ENCODE data around the gene LINGO3.

Gene LINGO3

DNA sequence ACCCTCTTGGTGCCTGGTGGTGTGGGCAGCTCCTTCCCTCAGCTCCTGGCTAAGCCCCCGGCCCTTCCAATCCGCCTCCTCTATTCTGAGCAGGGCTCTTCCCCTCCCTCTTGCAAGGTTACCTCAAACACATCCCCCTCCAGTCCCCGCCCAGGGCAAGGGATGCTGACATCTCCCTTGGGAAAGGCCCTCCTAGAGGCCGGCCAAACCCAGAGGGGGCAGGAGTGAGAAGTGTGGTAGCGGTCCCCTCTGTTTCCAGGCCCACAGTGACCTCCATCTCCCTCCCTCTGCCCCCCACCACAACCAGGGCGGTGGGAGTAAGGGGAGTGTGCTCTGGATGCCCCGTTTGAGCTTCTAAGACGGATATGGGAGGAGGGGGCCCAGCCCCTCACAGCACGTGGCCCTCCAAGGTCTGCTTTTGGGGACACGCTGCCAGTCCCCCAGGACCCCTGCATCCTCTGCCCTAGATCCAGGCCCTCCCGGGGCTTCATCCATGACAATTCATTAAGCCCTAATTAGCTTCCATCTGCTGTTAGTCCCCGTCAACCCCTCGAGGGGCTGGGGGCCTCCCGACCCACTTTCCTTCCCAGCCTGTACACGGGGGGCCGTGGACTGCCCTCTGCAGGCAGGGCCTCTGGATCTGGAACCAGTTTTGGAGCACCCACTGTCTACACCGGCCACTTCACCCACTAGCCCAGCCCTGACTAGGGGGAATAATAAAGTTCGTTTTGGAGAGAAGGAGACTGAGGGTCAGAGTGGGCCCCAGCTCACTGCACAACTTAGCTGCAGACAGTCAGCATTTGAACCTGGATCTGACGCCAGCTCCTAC is 2.3 kb downstream of the LINGO3 start:
- no peak for DNase-seq (ENCODE audit: low read depth)

DNA sequence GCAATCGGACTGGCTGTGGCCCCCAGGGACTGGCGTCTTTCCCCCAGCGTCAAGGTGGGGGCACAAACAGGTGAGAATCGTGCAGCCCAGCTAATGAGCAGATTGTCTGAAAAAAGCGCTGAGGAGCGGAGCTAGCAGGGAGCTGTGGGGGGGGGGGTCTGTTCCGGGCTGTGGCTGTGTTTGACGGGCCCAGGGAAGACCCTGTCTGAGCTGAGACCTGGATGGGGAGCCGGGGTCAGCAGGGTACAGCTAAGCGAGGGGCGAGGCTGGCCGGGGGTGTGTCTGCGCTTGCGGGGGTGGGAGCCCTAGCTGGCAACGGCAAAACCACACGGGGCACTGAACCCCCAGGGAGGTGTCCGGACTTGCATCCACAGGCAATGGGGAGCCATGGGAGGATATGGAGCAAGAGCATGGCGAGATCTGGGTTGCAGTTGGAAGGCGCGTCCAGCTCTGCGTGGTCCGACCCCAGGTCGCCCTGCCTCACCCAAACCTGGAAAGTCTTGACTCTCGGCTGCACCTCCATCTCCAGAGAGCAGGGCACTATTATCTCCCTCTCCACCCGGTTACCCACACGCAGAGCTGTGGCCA is 4.6 kb downstream of the LINGO3 start:
- no peak for DNase-seq (ENCODE audit: low read depth)

DNA sequence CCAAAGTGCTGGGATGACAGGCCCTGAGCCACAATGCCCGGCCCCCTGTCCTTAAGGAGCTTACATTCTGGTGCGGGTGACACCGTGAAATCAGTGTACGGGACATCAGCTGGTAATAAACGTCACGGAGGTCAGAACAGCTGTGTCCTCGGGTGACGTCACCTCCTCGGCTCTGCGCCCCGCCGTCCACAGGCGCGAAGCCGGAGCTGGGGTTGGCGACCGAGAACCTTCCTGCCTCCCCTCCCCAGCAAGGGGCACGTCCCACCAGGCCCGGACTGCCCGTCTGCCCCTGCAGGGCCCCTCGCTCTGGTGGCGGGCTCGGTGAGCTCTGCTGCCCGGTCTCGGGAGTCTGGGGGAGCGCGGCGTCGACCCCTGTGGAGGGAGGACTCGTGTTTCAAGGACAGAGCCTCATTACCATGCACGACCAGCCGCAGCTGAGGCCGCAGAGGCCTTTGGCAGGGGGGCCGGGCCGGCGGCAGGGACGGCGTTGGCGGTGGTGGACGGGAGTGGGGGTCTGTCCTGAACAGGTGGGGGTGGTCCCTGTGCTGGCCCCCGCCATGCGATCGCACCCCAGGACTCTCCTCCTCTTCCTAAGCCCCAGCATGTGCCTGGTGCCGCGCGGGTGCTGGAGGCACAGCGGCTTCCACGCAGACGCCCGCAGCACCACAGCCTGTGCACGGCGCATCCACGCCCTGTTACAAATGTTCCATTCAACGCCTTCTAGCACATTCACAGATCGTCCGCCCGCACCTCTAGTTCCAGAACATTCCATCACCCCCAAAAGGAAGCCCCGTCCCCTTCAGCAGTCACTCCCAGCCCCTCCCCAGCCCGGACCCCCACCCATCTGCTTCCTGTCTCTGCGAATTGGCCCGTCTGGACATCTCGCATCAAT is 5.4 kb downstream of the LINGO3 start:
- DNase-seq (ENCODE audit: low read depth) = no peak

DNA sequence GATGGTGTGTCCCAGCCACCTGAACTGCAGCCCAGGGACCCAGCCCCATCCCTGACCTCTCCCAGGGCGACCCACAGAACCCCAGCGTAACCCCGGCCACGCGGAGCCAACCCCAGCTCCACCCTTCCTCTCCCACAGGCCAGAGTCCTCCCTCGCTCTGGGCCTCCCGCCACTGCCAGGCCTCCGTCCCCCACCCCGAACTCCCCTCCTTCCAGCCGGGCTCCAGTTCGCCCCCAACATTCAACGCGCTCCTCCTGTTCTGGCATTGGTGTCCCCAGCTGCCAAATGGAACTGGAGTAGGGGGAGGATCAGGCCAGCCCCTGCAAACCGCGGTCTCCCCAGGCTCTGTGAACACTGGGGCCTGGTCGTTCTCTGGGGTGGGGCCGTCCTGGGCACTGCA is 7.4 kb downstream of the LINGO3 start:
- DNase-seq (ENCODE audit: low read depth) = no peak

DNA sequence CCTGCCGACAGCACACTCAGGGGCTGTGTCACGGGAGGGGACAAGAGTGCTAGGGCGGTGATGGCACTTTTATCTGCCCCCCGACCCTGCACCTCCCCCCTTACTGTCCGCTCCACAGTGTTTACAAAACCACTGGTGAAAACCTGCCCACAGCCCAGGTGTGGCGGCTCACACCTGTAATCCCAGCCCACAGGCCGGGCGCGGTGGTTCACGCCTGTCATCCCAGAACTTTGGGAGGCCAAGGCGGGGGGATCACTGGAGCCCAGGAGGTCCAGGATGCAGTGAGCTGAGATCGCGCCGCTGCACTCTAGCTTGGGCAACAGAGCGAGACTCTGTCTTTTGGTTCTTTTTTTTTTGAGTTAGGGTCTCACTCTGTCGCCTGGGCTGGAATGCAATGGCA is 11.8 kb downstream of the LINGO3 start:
- DNase-seq (ENCODE audit: low read depth) = no peak

DNA sequence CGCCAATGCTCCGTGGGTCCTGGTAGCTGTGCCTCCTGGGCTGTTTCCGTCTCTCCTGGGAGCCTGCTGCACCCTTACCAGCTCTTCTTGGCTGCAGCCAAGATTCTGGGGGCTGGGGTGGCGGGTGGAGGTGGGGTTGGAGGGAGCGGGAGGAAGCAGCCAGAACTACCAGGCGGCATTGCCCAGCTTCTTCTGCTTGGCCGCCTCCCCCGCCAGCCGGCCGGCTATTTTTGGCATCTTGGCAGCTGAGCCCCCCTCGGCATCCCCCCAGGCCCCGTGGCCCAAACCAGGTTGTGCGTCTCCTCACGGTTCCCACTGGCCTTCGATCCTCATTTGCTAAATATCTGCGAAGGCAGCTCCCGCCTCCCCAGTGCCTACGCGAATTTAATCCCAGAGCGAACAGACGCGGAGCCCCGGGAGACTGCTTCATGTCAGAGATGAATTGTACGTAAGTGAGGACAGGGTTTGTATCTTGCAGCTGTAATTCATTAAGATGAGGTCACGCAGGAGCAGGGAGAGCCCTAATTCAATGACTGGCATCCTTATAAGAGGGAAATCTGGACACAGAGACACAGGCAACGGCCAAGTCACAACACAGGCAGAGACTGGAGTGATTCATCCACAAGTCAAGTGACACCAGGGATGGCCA is 13.1 kb downstream of the LINGO3 start:
- no peak for DNase-seq (ENCODE audit: low read depth)

DNA sequence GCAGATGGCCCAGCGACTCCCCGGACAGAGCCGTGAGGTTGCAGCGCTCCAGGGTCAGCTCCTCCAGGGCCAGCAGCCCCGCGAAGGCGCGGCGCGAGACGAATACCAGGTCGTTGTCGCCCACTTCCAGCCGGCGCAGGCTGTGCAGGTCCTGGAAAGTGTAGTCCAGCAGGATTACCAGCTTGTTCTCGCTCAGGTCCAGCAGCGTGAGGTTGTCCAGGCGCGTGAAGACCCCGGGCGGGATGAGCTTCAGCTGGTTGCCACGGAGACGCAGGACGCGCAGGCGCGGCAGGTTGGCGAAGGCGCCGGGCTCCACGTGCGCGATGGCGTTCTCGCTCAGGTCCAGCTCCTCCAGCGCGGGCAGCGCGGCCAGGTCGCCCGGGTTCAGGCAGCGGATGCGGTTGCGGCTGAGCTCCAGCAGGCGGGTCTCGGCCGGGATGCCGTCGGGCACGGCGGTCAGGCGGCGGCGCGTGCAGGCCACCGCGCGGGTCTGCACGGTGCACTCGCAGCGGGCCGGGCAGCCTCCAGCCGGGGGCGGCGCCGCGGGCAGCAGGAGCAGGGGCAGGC is 16.7 kb downstream of the LINGO3 start:
- no peak for DNase-seq (ENCODE audit: low read depth)

DNA sequence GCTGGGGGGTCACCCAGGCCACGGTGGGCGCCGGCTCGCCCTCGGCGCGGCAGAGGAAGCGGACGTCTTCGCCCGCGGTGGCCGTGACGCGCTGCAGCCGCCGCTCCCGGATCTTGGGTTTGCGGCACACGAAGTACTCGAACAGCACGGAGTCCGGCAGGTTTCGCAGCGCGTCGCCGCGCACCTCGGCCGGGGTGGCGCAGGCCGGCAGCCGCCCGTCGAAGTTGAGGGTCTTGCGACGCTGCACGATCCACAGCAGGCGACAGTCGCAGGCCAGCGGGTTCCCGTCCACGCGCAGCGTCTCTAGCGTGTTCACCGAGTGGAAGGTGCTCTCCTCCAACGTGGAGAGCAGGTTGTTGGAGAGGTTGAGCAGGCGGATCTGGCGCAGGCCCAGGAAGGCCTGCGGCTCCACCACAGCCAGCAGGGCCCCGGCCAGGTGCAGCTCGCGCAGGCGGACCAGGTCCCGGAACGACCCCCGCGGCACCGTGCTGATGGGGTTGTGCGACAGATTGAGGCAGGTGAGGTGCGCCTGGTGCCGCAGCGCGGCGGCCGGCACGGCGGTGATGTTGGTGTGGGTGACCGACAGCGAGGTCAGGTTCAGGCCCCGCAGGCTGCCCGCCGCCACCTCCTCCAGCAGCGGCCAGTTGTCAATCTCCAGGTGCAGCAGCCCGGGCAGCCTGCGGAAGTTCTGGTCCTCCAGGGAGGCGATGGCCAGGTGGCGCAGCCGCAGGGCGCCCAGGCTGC is 17.3 kb downstream of the LINGO3 start:
- DNase-seq (ENCODE audit: low read depth) = no peak

DNA sequence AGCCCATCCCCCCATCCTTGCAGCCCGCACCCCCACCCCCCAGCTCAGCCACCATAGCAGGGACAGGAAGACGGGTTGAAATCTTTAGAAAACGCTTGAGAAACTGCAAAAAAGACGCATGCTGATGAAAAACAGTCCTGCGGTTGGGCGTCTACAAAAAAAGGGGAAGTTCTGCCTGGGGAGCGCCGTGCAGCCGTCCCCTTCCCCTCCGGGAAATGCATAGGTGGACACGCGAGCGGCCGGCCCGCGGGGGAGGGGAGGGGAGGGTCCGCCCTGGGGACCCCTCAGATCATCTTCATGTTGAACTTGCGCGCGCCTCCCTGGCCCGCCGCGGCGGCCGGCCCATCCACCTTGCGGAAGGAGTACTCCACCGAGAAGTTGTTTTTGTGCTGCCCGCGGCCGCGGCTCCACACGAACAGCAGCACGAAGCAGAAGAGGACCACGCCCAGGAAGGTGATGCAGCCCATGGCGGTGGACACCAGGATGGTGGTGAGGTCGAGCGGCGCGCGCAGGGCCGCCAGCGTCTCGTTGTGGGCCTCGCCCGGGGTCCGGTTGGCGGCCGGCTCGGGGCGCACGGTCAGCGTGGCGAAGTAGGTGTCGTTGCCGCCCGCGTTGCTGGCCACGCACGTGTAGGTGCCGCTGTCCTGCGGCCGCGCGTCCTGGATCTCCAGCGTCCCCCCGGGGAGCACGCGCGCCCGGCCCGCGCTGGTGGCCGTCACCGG is 18.1 kb downstream of the LINGO3 start:
- no peak for DNase-seq (ENCODE audit: low read depth)

DNA sequence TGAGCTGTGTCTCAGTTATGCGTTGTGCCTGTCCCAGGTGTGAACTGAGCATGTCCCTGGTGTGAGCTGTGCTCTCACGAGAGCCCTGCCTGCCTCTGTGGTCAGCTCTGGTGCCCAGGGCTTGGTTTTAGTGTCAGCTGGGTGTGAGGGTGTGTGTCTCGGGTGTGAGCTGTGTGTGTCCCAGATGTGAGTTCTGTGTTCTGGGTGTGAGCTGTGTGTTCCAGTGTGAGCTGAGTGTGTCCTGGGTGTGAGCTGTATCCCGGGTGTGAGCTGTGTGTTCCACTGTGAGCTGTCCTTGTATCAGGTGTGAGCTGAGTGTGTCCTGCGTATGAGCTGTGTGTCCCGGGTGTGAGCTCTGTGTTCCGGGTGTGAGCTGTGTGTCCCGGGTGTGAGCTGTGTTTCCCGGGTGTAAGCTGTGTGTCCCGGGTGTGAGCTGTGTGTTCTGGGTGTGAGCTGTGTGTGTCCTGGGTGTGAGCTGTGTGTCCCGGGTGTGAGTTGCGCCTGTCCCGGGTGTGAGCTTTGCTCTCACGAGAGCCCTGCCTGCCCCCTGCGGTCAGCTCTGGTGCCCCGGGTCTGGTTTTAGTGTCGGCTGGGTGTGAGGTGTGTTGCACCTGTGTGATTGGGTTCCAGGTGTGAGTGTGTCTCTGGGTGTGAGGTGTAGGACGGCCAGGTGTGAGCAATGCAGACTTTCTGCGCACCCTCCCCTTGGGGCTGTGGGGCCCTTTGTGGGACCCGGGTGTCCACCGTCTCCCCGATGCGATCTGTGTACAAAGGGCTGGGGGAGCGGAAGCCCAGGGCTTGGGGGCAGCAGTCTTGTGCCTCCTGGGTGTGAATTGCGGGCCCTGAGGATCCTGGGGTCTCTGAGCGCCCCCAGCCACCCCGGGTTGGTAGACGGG is 18.9 kb downstream of the LINGO3 start:
- DNase-seq (ENCODE audit: low read depth) = no peak

DNA sequence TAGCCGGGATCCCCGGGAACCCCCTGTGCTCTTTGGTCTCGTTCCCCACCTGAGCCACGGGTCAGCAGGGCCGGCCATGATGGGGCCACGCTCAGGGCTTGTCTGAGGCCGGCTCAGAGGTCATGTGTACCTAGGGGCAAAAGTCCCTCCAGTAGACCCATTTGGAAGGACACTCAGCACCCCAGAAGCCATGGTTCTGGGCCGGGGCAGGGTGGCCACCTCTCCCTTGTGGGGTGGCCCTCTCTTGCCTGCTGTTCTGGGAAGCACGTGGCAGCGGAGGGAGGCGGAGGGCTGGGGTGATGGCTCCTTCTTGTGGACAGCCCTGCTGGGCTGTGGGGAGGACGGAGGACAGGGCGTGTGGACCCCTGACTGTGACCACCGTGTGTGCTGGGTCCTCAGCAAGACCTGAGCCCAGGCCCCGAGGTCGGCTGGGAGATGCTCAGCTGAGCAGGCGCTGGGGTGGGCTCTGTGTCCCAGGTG is 19.6 kb downstream of the LINGO3 start:
- no peak for DNase-seq (ENCODE audit: low read depth)

DNA sequence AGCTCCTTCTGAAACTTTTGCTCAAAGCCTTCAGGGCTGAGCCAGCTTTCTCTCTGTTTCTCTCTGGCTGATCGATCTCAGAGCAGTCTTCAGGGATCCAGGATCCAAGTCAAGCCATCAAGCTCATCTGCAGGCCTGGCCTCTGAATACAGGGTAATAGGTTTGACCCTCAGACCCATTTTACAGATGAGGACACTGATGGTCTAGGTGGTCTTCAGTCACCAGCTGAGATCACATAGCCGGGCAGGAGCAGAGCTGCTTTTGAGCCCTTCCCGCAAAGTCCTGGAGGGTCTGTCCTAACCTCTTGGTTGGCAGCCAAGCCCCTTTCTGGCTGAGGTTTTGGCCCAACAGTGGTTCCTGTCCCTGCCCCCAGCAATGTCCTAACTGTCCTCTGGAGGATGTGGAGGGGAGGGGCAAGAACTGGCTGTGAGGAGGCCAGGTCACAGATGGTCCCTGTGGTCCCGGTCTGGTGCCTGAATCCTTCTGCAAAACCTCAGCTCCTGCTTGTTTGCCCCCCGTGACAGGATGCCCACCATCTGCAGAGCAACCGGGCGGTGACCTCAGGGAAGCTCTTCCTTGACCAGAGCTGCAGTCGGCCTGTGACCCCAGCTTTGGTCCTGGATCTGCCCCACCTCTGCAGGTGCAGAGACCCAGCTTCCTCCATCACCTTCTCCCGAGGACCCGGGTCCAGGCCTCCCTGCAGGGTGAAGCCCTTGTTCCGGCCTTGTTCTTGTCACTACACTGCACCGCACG is 20.2 kb downstream of the LINGO3 start:
- no peak for DNase-seq (ENCODE audit: low read depth)

DNA sequence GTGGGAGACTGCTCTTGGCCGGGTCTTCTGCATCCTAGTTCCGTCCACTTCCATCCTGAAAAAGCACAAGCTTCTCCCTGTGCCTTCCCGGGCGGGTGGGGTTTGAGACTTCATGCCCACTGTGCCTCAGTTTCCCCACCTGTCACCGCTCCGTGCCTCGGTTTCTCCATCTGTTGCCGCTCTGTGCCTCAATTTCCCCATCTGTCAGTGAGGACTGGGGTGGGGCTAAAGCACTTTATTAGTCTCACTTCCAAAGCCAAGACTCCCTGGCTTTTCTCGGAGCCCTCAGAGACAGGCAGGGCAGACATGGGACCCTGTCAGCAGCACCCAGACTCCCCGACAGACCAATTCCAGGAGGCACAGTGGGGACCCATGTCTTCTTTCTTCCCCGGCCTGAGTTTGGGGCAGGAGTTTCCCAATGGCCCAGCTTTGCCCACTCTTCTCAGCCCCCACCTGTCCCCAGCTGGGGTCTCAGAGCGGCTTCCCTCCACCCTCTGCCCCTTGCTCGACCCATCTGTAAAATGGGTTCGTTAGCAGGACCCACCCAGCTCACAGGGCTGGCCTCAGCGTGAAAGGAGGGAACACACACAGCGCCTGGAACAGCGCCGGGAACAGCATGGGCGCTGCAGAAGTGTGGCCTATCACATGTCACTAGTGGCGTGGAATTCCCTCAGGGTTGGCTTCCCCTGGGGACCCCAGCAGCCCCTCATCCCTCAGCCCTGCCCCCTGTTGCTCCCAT is 21.4 kb downstream of the LINGO3 start:
- DNase-seq (ENCODE audit: low read depth) = no peak

DNA sequence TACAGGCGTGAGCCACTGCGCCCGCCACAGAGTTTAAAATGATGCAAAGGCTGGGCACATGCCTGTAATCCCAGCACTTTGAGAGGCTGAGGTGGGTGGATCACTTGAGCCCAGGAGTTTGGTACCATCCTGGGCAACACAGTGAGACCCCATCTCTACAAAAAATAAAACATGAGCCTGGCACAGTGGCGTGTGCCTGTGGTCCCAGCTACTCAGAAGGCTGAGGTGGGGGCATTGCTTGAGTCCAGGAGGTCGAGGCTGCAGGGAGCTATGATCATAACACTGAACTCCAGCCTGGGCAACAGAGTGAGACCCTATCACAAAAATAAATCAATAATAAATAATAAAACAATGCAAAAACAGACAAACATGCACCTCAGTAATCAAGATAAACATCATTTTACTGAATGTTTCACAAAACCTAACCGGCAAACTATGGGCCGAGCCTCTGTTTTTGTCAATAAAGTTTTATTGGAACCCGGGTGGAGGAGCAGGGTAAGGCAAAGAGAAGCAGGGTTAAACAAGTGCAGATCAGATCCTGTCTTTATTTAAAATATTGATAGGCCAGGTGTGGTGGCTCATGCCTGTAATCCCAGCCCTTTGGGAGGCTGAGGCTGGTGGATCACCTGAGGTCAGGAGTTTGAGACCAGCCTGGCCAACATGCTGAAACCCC is 24.0 kb downstream of the LINGO3 start:
- DNase-seq (ENCODE audit: low read depth) = no peak

DNA sequence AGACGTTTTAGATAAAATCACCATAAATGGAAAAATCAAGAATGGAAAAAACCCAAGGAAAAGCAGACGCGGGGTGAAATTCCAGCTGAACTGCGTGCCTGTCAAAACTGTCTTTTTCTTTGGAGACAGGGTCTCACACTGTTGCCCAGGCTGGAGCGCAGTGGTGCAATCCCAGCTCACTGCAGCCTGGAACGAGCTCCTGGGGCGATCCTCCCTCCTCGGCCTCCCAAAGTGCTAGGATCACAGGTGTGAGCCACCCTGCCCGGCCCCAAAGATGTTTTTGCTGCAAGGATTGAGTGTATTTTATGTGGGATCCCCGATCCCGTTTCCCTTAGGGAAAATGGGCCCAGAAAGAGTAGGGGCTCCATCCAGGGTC is 25.1 kb downstream of the LINGO3 start:
- DNase-seq (ENCODE audit: low read depth) = no peak

DNA sequence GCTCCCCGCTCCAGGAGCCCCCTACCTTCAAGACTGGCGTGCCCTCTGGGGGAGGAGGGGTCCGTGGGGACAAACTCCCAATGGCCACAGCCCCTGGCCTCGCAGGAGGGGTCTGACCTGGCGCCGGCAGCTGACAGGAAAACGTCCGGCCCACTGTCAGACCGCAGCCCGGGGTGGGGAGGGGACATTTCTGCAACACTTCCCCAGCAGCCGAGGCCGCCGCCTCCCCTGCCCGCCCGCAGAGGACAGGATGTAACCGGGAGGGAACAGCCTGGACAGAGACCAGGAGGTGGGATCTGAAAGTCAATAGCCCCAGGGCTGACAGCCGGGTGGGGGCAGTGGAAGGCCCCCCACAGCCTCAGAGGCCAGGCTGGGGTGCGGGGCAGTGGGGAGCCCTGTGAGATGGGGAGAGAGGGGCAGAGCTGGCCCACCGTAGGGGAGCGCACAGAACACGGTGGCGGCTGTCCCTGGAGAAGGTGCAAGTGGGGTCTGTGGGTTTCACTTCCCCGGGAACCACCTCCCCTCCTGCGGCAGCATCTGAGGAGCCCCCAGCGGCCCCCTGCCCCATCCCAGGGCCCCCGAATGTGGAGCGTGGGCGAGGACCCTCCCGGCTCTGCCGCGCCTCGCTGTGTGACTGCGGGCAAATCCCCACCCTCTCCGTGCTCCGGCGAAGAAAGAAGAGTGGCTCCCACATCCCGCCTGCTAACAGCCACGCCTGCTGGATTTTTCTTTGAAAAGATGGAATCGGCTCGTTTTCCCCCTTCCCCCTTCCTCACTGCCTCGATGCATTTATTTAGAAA is 25.7 kb downstream of the LINGO3 start, which contains the start of gene PEAK3:
PEAK3 (minus strand) TSS at position 114 of the 800 bp plus-strand sequence. CDS start 1,244 bp downstream, outside the sequence.
- no peak for DNase-seq (ENCODE audit: low read depth)
